ENCODE results near the gene SLC1A5. TPM values are rescaled to one million over a fixed set of nuclear protein-coding genes. Genes with fewer than 3 reads are reported as not detected.

SLC1A5 gene
- total RNA-seq, 1 donor from 2014 or later = 35.4 TPM

DNA sequence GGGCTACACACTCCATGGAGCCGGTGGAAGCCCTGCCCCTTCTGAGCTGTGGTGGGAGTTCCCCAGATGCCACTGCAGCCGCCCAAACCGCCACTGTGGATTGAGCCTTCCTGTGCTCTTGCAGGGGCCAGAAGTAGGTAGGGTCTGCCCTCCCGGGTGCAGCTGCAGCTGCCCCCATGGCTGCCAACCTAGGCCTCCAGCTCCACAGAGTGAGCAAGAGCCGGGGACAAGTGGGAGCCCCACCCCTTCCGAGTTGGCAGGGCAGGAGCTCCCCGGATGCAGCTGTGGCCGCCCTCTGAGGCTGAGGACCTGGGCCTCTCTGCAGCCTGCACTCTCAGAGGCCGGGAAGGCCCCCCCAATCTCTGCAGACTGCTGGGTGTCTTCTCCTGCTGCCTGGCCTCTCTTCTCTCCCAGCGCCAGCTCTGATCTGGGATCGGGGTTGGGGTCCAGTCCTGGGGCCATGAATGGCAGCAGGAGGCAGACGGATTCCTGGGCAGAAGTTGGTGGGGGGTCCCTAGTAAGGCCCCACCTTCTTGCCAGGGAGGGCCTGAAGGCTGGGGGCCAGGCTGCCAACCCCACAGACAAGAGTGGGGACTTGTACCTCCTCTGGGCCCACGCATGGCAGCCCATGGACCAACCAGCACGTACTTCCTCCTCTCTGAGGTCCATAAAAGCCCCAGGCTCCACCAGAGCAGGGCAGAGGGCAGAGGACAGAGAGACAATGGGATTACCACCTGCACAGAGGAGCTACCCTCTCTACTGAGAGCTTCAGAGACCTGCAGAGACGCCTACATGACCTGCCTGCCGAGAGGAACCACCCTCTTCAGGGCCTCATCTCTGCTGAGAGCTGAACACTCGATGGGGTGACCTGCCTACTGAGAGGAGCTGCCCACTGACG, 33.4 kb upstream of the SLC1A5 start:
- Mint-ChIP-seq H3K4me1 (ENCODE audit: low read depth, unreplicated experiment) (peaks cover 15% of the 10 kb centered on the region), H3K9me3 (ENCODE audit: unreplicated experiment) (peaks cover 5% of the 10 kb centered on the region), H3K4me3 (ENCODE audit: unreplicated experiment) (no peak overlapping the region), H3K27ac (ENCODE audit: unreplicated experiment) (no peak overlapping the region), H3K36me3 (ENCODE audit: unreplicated experiment) (peaks cover 5% of the 10 kb centered on the region), H3K27me3 (ENCODE audit: unreplicated experiment) (peaks cover 8% of the 10 kb centered on the region)
- DNase-seq = no peak
- TF ChIP-seq, protein P1, sequence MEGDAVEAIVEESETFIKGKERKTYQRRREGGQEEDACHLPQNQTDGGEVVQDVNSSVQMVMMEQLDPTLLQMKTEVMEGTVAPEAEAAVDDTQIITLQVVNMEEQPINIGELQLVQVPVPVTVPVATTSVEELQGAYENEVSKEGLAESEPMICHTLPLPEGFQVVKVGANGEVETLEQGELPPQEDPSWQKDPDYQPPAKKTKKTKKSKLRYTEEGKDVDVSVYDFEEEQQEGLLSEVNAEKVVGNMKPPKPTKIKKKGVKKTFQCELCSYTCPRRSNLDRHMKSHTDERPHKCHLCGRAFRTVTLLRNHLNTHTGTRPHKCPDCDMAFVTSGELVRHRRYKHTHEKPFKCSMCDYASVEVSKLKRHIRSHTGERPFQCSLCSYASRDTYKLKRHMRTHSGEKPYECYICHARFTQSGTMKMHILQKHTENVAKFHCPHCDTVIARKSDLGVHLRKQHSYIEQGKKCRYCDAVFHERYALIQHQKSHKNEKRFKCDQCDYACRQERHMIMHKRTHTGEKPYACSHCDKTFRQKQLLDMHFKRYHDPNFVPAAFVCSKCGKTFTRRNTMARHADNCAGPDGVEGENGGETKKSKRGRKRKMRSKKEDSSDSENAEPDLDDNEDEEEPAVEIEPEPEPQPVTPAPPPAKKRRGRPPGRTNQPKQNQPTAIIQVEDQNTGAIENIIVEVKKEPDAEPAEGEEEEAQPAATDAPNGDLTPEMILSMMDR (IDR thresholded peaks at IDR 0.05; ENCODE audit: partially characterized antibody, unreplicated experiment) = no peak

DNA sequence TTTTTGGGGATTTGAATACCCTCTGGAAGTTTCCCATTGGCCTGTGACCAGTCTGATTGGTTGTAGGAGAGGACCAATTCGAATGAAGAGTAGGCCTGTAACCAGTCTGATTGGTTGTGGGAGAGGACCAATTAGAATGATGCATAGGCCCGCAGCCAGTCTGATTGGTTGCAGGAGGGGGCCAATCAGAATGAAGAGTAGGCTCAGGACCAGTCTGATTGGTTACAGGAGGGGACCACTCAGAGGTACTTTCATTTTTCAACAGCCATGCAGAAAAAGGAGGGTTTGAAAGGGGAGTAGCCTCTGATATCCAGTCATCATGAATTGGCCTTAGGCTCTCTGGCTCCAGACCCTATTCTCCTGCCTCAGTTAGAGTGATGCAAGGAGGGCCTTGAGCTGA, 30.4 kb upstream of the SLC1A5 start:
- peaks cover 14% of the 10 kb centered on the region for H3K4me1 Mint-ChIP-seq (ENCODE audit: low read depth, unreplicated experiment)
- H3K27me3 Mint-ChIP-seq (ENCODE audit: unreplicated experiment) = peaks cover 7% of the 10 kb centered on the region
- H3K4me3 Mint-ChIP-seq (ENCODE audit: unreplicated experiment) = no peak overlapping the region
- TF ChIP-seq, protein P1 (IDR thresholded peaks at IDR 0.05; ENCODE audit: partially characterized antibody, unreplicated experiment) = no peak
- no peak for DNase-seq
- no peak overlapping the region for H3K27ac Mint-ChIP-seq (ENCODE audit: unreplicated experiment)
- H3K9me3 Mint-ChIP-seq (ENCODE audit: unreplicated experiment) = peaks cover 7% of the 10 kb centered on the region
- H3K36me3 Mint-ChIP-seq (ENCODE audit: unreplicated experiment) = no peaks in the 10 kb centered on the region

DNA sequence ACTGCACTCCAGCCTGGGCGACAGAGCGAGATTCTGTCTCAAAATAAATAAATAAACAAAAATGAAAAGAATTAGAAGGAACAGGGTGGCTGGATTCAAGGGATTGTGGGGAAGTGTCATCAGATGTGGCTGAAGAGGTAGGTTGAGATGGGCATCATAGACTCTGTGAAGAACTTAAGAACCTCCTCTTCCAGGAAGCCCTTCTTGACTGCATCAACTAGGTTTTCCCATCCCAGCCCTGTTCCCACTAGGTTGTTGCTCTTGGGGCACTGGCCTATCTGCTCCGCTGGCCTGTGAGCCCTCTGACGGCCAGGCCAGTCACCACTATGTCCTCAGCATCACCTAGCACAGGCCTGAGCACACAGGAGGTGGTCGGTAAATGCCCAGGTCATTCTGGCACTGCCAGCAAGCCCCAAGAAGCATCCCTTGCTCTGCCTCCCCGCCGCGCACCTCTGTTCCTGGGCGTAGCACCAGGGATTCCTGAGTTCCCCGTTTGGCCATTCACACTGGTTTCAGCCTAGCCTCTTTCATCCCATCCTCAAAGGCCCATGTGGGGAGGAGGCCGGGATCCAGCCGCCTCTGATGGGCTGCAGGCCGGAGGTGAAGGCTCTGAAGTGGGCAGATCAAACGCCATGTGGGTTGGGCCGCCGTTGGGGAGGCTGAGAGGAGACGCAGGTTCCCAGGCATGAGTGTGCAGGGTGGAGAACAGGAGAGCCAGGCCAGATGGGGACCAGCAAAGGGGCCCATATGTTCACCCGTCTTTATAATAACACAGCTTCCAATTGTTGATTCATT, 27.6 kb upstream of the SLC1A5 start:
- Mint-ChIP-seq H3K4me3 (ENCODE audit: unreplicated experiment) (no peak overlapping the region), H3K36me3 (ENCODE audit: unreplicated experiment) (no peaks in the 10 kb centered on the region), H3K9me3 (ENCODE audit: unreplicated experiment) (peaks cover 8% of the 10 kb centered on the region), H3K4me1 (ENCODE audit: low read depth, unreplicated experiment) (peaks cover 13% of the 10 kb centered on the region), H3K27ac (ENCODE audit: unreplicated experiment) (no peak overlapping the region), H3K27me3 (ENCODE audit: unreplicated experiment) (peaks cover 7% of the 10 kb centered on the region)
- TF ChIP-seq, protein P1 (IDR thresholded peaks at IDR 0.05; ENCODE audit: partially characterized antibody, unreplicated experiment) = no peak
- DNase-seq = no peak

DNA sequence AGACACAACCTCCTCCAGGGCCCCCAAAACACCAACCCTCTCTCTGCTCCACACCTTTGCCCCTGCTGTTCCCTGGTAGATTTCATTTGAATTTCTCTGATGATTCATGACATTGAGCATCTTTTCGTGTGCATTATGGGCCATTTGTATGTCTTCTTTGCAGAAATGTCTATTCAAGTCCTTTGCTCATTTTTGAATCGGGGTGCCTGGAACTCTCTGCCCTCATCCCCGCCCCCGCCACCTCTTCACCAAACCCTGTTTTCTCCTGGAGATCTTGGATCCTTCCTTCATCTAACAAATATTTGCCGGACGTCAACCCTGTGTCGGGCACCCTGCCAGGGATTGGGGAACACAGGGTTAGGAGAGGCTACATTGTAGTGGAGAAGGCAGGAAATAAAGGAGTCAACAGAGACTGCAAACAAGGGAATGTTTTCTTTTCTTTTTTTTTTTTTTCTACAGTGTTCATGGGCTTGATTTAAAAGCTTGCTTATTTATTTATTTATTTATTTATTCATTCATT, 25.5 kb upstream of the SLC1A5 start:
- Mint-ChIP-seq H3K27me3 (ENCODE audit: unreplicated experiment) (peaks cover 2% of the 10 kb centered on the region), H3K9me3 (ENCODE audit: unreplicated experiment) (peaks cover 3% of the 10 kb centered on the region), H3K4me1 (ENCODE audit: low read depth, unreplicated experiment) (no peaks in the 10 kb centered on the region), H3K27ac (ENCODE audit: unreplicated experiment) (no peak overlapping the region), H3K4me3 (ENCODE audit: unreplicated experiment) (no peak overlapping the region), H3K36me3 (ENCODE audit: unreplicated experiment) (no peaks in the 10 kb centered on the region)
- no peak for DNase-seq
- TF ChIP-seq, protein P1 (IDR thresholded peaks at IDR 0.05; ENCODE audit: partially characterized antibody, unreplicated experiment) = no peak

All from glutamatergic neuron (in vitro differentiated cells).